Measurements from ENCODE around the gene DBP.

The DBP gene

DNA sequence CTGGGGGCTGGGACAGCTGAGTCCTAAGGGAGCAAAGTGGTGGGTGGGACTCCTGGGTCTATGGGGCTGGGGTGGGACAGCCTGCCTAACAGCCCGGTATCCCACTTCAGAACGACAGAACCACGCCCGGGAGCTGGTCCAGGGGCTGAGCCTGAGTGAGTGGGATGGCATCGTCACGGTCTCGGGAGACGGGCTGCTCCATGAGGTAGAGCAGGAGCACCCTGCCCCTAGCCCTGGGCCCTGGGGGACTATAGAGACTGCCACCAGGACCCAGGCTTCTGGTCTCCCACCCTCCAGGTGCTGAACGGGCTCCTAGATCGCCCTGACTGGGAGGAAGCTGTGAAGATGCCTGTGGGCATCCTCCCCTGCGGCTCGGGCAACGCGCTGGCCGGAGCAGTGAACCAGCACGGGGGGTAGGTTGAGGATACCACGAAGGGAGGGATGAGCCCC is 9.3 kb downstream of the DBP start:
- no peaks in the 10 kb centered on the region for H4K20me1 ChIP-seq (ENCODE audit: insufficient read depth)
- peaks cover 5% of the 10 kb centered on the region; the same call in 1 of the 2 replicates for H3K79me2 ChIP-seq (ENCODE audit: insufficient read depth, low read depth)
- peak overlapping the region; percentile 53; the same call in 1 of the 2 replicates for H3K4me2 ChIP-seq
- H3K4me3 ChIP-seq (IDR thresholded peaks at IDR 0.05; ENCODE audit: insufficient read depth, low read depth, low read length): no peak overlapping the region
- H3K27me3 ChIP-seq (ENCODE audit: insufficient read depth, low read depth): no peaks in the 10 kb centered on the region
- H3K36me3 ChIP-seq (ENCODE audit: insufficient read depth): no peaks in the 10 kb centered on the region
- peaks cover 43% of the 10 kb centered on the region for H3K4me1 ChIP-seq (ENCODE audit: low read depth, poor library complexity, severe bottlenecking)
- TF ChIP-seq, protein P1, sequence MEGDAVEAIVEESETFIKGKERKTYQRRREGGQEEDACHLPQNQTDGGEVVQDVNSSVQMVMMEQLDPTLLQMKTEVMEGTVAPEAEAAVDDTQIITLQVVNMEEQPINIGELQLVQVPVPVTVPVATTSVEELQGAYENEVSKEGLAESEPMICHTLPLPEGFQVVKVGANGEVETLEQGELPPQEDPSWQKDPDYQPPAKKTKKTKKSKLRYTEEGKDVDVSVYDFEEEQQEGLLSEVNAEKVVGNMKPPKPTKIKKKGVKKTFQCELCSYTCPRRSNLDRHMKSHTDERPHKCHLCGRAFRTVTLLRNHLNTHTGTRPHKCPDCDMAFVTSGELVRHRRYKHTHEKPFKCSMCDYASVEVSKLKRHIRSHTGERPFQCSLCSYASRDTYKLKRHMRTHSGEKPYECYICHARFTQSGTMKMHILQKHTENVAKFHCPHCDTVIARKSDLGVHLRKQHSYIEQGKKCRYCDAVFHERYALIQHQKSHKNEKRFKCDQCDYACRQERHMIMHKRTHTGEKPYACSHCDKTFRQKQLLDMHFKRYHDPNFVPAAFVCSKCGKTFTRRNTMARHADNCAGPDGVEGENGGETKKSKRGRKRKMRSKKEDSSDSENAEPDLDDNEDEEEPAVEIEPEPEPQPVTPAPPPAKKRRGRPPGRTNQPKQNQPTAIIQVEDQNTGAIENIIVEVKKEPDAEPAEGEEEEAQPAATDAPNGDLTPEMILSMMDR (conservative IDR thresholded peaks at IDR 0.05; ENCODE audit: low read depth, low read length): no peak
- H2AFZ ChIP-seq (ENCODE audit: low read depth): no peak overlapping the region
- no peak overlapping the region for H3K9ac ChIP-seq
- H3K27ac ChIP-seq: no peak overlapping the region

DNA sequence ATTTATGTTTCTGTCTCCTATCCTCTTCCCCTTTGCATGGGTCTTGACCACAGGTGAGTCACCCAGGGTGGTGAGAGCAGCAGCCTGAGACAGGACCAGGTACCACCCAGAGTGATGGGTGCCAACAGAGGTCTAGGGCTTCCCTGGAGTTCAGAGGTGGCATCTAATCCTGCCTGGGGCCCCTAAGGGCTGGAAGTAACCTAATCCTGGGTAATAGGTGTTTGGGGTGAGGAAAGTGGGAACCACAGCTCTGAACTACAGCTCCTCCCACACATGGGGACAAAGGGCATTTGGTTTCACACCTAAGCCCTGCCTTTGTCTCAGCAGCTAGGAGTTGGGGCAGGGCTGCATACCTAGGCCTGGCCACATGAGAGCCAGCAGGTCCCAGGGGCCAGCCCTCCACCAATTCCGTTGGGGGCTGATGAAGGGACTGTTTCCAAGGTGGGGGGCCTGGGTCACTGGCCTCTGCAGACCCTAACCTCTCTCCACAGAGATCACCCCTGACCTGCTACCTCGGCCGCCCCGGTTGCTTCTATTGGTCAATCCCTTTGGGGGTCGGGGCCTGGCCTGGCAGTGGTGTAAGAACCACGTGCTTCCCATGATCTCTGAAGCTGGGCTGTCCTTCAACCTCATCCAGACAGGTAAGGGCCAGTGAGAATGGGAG is 9.8 kb downstream of the DBP start:
- Histone ChIP-seq H3K9ac (peak overlapping the region; percentile 2; the same call in 1 of the 2 replicates), H3K79me2 (ENCODE audit: insufficient read depth, low read depth) (peaks cover 5% of the 10 kb centered on the region; the same call in 1 of the 2 replicates), H3K27ac (peak overlapping the region; percentile 30; the same call in 1 of the 2 replicates), H4K20me1 (ENCODE audit: insufficient read depth) (no peaks in the 10 kb centered on the region), H3K36me3 (ENCODE audit: insufficient read depth) (no peaks in the 10 kb centered on the region), H3K4me1 (ENCODE audit: low read depth, poor library complexity, severe bottlenecking) (peaks cover 38% of the 10 kb centered on the region), H3K27me3 (ENCODE audit: insufficient read depth, low read depth) (no peaks in the 10 kb centered on the region), H3K4me2 (peak overlapping the region; percentile 53; the same call in 1 of the 2 replicates), H2AFZ (ENCODE audit: low read depth) (no peak overlapping the region), H3K4me3 (IDR thresholded peaks at IDR 0.05; ENCODE audit: insufficient read depth, low read depth, low read length) (no peak overlapping the region)
- TF ChIP-seq, protein P1 (conservative IDR thresholded peaks at IDR 0.05; ENCODE audit: low read depth, low read length): no peak

DNA sequence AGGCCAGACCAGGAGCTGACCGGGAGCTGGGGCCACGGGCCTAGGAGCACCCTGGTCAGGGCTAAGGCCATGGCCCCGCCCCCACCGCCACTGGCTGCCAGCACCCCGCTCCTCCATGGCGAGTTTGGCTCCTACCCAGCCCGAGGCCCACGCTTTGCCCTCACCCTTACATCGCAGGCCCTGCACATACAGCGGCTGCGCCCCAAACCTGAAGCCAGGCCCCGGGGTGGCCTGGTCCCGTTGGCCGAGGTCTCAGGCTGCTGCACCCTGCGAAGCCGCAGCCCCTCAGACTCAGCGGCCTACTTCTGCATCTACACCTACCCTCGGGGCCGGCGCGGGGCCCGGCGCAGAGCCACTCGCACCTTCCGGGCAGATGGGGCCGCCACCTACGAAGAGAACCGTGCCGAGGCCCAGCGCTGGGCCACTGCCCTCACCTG is 11.3 kb downstream of the DBP start:
- H2AFZ ChIP-seq (ENCODE audit: low read depth): no peak overlapping the region
- no peak overlapping the region for H3K4me3 ChIP-seq (IDR thresholded peaks at IDR 0.05; ENCODE audit: insufficient read depth, low read depth, low read length)
- H3K4me2 ChIP-seq: no peak overlapping the region

DNA sequence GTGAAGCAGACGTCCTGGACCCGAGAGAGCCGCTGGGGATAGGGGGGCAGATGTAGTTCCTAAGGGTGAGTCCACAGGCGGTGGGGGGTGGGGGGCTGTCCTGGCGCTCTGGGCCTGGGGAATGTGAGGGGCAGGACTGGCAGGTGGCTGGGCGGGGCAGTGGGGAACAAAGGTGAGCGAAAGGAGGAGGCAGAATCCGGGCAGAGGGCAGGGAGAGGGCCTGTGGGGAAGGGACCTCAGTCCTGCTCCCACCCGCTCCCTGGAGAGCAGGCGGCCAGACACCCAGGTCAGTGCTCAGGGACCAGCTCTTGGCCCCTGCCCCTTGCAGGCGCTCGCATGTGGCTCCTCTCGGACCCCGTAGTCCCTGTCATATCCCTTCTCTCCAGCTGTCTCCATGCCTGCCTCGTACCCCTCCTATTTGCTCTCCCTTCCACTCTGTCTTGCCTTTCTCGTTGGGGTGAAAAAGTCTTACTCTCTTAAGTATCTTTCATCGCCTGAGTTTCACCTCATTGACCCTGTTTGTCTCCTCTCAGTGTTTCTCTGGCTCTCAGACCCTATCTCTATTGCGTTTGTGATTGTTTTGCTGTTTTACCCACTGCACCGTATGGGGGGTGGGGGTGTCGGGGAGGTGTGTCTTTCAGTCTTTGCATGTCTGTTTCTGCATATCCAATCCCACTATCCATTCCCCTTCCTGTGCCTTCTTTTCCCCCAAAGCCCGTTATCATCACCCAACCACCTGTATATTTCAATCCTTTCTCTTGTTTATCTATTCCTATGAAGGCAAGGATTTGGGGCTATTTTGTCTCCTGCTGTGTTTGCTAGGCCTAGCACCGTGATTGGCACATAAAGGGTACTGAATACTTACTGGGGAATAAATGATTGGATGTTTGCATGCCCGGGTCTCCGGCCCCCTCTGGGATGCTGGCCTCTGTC is 12.1 kb downstream of the DBP start:
- Histone ChIP-seq H3K27me3 (ENCODE audit: insufficient read depth, low read depth) (no peaks in the 10 kb centered on the region), H3K9ac (peak overlapping the region; percentile 43; the same call in 1 of the 2 replicates), H3K4me3 (IDR thresholded peaks at IDR 0.05; ENCODE audit: insufficient read depth, low read depth, low read length) (peak overlapping the region; percentile 56), H3K4me2 (peak overlapping the region; percentile 95), H3K27ac (no peak overlapping the region), H3K79me2 (ENCODE audit: insufficient read depth, low read depth) (peaks cover 8% of the 10 kb centered on the region; the same call in 1 of the 2 replicates), H3K4me1 (ENCODE audit: low read depth, poor library complexity, severe bottlenecking) (peaks cover 40% of the 10 kb centered on the region), H3K36me3 (ENCODE audit: insufficient read depth) (no peaks in the 10 kb centered on the region), H2AFZ (ENCODE audit: low read depth) (no peak overlapping the region), H4K20me1 (ENCODE audit: insufficient read depth) (no peaks in the 10 kb centered on the region)
- TF ChIP-seq, protein P1 (conservative IDR thresholded peaks at IDR 0.05; ENCODE audit: low read depth, low read length): no peak

More for the DNA sequence above, 11.3 kb downstream of the DBP start:
- TF ChIP-seq, protein P1 (conservative IDR thresholded peaks at IDR 0.05; ENCODE audit: low read depth, low read length): no peak
- Histone ChIP-seq H3K36me3 (ENCODE audit: insufficient read depth) (no peaks in the 10 kb centered on the region), H3K9ac (no peak overlapping the region), H3K4me1 (ENCODE audit: low read depth, poor library complexity, severe bottlenecking) (peaks cover 35% of the 10 kb centered on the region), H3K27me3 (ENCODE audit: insufficient read depth, low read depth) (no peaks in the 10 kb centered on the region), H3K79me2 (ENCODE audit: insufficient read depth, low read depth) (peaks cover 5% of the 10 kb centered on the region; the same call in 1 of the 2 replicates), H4K20me1 (ENCODE audit: insufficient read depth) (no peaks in the 10 kb centered on the region), H3K27ac (no peak overlapping the region)

All from KMS-11 (cell line).